Effector memory CD8-positive, alpha-beta T cell (primary cell): ENCODE data around the gene SLC7A4.
A peak's percentile ranks its signal among the peaks of the same experiment; 100 is the strongest.

Experiments used
- ATAC-seq: fragments of 150-1000 bp; cut with Tn5 transposase; replicated peaks from 2 replicates; pipeline ENCODE4 v1.10.0; 2021; ENCODE audit warnings: mild to moderate bottlenecking, moderate library complexity
- DNase-seq, 3 experiments: peaks; one replicate each; pipeline ENCODE4 v3.0.0; 2021
- H3K27ac Mint-ChIP-seq, 2 donors: one replicate each; pipeline ENCODE4 v1.8.0; 2022; ENCODE audit warnings: mild to moderate bottlenecking in 2 of 2, mixed read lengths in 2 of 2, moderate library complexity in 2 of 2
- H3K27me3 Mint-ChIP-seq, 2 donors: one replicate each; pipeline ENCODE4 v1.8.0; 2022; ENCODE audit warnings: mixed read lengths in 2 of 2
- H3K36me3 Mint-ChIP-seq: one replicate; pipeline ENCODE4 v1.8.0; 2022; ENCODE audit warnings: mild to moderate bottlenecking, moderate library complexity, mixed read lengths; ENCODE audit not compliant: insufficient read depth
- H3K4me1 Mint-ChIP-seq, 2 donors: one replicate each; pipeline ENCODE4 v1.8.0; 2022; ENCODE audit warnings: low read depth in 2 of 2, mixed read lengths in 2 of 2
- H3K4me3 Mint-ChIP-seq, 2 donors: one replicate each; pipeline ENCODE4 v1.8.0; 2022; ENCODE audit warnings: mild to moderate bottlenecking in 2 of 2, mixed read lengths in 2 of 2, moderate library complexity in 2 of 2
- H3K9me3 Mint-ChIP-seq, 2 donors: one replicate each; pipeline ENCODE4 v1.8.0; 2022; ENCODE audit warnings: mixed read lengths in 2 of 2

The SLC7A4 gene

DNA sequence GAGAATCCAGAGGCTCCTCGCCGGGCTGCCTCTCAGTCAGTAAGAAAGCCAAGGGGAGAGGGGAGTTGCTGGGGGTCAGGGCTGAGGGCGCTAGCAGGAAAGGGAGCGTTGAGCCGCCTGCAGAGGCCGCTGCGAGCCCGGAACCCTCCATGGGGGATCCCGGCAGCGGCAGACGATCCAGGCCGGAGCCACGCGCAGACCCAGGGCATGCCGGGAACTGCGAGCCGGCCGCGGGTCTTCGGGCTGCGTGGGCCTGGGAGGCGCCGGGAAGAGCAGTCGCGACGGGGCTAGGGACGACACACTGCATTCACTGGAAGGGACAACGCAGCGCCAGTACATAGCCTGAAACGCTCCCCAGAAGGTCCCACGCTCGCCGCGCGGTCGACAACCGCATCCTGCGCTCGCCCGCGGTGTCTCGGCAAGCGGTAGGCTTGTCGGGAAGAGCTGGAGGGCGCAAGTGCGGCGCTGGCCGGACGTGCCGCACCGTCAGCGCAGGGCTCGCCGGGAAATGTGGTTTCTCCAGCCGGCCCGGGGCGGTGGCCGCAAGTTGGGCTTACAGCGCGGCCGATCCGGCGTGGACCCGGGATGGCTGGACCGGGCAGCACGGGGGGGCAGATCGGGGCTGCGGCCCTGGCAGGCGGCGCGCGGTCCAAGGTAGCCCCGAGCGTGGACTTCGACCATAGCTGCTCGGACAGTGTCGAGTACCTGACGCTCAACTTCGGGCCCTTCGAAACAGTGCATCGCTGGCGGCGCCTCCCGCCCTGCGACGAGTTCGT is 50.4 kb downstream of the SLC7A4 start, which contains the start of gene LZTR1:
Gene LZTR1 (plus strand): TSS at position 511 of the 776 bp plus-strand sequence. CDS start 75 bp downstream, at position 586.
- H3K27me3 Mint-ChIP-seq, result no peaks in the 10 kb centered on the region
- peak within 1 kb of the TSS; percentile 90 to 97 for H3K27ac Mint-ChIP-seq
- H3K36me3 Mint-ChIP-seq, result peaks cover 10% of the 10 kb centered on the region
- peaks cover 29 to 34% of the 10 kb centered on the region in 2 donors for H3K4me1 Mint-ChIP-seq
- H3K9me3 Mint-ChIP-seq, result no peaks in the 10 kb centered on the region
- peak; percentile 49 to 61 (median 56) for DNase-seq
- peak; percentile 85 for ATAC-seq
- peak within 1 kb of the TSS; percentile 92 to 97 for H3K4me3 Mint-ChIP-seq

DNA sequence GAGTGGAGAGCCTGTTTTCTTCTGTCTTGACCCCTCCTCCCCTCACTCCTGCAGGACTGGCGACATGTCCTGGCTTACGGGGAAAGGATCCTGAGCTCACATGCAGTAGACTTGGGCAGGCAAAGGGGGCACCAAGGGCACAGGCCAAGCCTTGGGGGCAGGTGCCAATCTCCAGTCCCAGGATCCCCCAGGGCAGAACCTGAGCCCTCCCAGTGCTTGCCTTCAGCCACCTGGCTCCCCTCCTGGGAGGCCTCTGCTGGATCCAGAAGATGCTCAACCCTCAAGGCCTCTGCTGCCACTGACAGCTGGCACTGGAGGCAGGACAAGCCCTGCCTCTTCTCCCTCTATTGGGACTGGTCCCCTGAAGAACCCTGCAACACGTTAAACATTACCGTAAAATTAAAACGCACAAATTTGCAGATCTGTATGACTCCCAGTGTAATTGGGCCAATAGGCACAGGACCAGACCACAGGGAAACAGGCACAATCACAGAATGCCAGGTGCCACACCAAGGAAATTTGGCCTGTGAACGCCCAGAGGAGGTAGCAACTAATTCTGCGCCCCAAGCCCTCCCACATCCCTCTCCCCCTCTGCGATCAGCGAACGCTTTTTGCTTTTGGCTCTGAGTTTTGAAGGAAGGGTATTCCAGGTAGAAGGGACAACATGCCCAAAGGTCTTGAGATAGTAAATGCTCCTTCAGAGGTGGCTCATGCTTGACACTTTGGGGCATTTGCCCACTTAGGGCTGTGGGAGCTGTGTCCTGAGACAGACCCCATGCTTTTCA is 51.2 kb downstream of the SLC7A4 start:
- Mint-ChIP-seq H3K4me1 (peaks cover 29 to 34% of the 10 kb centered on the region in 2 donors), H3K27ac (peak overlapping the region; percentile 90 to 97), H3K27me3 (peaks cover under 1 to 5% of the 10 kb centered on the region in 2 donors), H3K9me3 (no peaks in the 10 kb centered on the region), H3K4me3 (peak overlapping the region; percentile 92 to 97), H3K36me3 (peaks cover 6% of the 10 kb centered on the region)
- ATAC-seq (no peak), DNase-seq (no peak)

DNA sequence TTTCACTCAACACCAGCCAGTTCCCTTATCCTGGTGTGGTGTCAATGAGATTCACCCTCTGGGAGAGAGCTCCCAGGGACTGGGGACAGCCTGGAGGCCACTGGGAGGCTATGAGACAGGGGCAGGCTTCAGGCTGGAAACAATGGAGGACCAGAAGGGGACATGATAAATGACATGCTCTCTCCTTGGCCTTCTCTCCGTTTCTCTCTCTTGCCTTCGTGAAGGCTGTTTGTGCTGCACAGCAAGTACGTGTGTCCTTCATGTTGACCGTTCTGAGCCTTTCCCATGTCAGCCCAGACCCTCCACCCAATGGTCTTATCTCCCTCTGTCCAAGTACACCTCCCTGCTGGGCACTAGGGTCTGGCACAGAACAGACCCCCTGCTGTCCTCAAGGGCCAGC is 51.8 kb downstream of the SLC7A4 start:
- H3K27ac Mint-ChIP-seq, result peak overlapping the region; percentile 91 to 97
- H3K9me3 Mint-ChIP-seq, result no peaks in the 10 kb centered on the region
- no peak for DNase-seq
- peaks cover 29 to 34% of the 10 kb centered on the region in 2 donors for H3K4me1 Mint-ChIP-seq
- H3K4me3 Mint-ChIP-seq, result peak overlapping the region in 1 of 2 donors; percentile 17
- peaks cover 6% of the 10 kb centered on the region for H3K36me3 Mint-ChIP-seq
- ATAC-seq, result no peak
- peaks cover 7 to 11% of the 10 kb centered on the region in 2 donors for H3K27me3 Mint-ChIP-seq

DNA sequence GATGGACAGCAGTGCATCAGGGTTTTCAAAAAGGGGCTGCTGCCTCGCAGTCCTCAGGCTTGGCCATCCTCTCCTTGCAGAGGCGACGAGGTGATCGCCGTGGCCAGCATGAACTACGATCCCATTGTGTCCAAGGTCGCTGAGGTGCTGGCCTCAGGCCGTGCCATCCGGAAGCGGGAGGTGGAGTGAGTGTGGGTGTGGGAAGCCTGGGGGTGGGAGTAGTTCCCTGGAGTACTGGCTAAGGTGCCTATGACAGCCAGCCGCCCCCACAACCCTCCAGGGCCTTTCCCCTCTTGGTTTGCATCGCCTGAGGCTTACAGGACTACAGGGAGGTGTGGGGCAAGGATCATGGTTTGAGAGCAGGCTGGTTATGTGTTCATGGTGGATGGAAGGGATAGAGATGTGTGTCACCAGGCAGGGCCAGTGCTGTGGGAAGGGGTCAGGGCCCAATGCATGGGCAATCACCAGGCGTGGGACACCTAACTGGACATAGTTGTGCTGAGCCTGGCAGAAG is 52.4 kb downstream of the SLC7A4 start:
- Mint-ChIP-seq H3K9me3 (no peaks in the 10 kb centered on the region), H3K4me3 (peak overlapping the region; percentile 17 to 34), H3K36me3 (peaks cover 6% of the 10 kb centered on the region), H3K27ac (peak overlapping the region in 1 of 2 donors; percentile 91), H3K4me1 (peaks cover 29 to 34% of the 10 kb centered on the region in 2 donors), H3K27me3 (peaks cover 8 to 16% of the 10 kb centered on the region in 2 donors)
- ATAC-seq (no peak), DNase-seq (no peak)

DNA sequence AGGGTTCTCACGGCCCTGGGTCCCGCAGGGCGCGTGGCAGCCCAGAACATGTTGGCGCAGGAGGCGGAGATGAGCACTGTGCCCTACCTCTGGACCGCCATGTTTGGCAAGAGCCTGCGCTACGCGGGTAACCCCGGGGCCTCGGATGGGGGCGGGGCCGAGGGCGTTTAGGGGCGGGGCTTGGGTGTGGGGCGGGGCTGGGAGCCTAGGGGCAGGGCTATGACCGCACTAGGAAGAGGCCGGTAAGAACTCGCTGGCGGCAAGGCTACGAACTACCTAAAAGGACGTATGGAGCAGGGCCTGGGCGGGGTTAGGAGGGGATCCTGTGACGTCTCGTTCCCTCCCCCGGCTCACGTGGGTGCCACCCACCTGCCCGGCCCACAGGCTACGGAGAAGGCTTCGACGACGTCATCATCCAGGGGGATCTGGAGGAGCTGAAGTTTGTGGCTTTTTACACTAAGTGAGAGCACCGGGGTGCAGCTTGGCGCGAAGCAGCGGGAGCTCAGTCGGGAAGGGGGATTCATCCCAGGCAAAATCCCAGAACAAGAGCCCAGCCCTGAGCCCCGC is 53.0 kb downstream of the SLC7A4 start:
- Mint-ChIP-seq H3K27me3 (peaks cover 8 to 18% of the 10 kb centered on the region in 2 donors), H3K4me1 (peaks cover 29 to 34% of the 10 kb centered on the region in 2 donors), H3K36me3 (peaks cover 6% of the 10 kb centered on the region), H3K9me3 (no peaks in the 10 kb centered on the region), H3K27ac (peak overlapping the region; percentile 14 to 91), H3K4me3 (peak overlapping the region in 1 of 2 donors; percentile 17)
- ATAC-seq (peak; percentile 60), DNase-seq (peak in 2 of 3 experiments; percentile 43 to 44)
